HG03039 (cell line): Measurements from ENCODE around the gene SNTA1.
"Not testable (repeated sequence)": the region's sequence is repeated elsewhere in the genome, so short reads cannot be mapped to it uniquely, and the experiment has no call there.

Experiments
- ATAC-seq: cut with Tn5 transposase; IDR thresholded peaks from one replicate; pipeline ENCODE4 v1.9.1; 2021; ENCODE audit warnings: mild to moderate bottlenecking, moderate library complexity; ENCODE audit not compliant: unreplicated experiment

Gene SNTA1

GRCh38 chr20:33433465-33434234, 9.9 kb downstream of the SNTA1 start:
- ATAC-seq = no peak

DNA sequence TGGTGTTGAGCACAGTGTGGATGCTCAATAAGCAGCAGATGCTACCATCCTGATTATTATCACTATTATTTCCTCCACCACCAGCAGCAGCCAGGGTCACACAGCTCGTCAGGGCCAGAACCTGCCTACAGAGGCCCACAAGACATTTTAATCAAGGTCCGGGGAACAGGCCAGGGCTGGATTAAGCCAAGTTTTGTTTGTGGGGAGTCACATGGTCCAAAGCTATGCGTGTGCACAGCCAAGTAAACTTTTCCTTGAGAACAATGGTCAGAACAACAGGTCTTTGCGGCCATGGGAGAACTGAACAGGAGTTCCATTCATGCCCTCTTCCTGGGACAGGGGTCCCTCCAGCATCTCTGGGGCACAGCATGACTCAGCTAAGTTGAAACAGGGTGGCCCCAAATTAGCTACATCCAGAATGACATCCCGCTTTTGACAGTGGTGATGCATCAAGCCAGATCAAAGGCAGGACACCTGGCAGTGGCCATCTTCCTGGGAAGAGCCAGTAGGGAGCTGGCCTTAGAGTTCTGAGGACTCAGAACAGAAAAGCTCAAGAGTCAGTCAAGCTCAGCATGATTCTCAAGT, 11.7 kb downstream of the SNTA1 start:
- no peak for ATAC-seq

GRCh38 chr20:33423875-33424274, 19.7 kb downstream of the SNTA1 start:
- ATAC-seq = not testable (repeated sequence)

GRCh38 chr20:33423141-33423834, 20.3 kb downstream of the SNTA1 start:
- no peak for ATAC-seq

DNA sequence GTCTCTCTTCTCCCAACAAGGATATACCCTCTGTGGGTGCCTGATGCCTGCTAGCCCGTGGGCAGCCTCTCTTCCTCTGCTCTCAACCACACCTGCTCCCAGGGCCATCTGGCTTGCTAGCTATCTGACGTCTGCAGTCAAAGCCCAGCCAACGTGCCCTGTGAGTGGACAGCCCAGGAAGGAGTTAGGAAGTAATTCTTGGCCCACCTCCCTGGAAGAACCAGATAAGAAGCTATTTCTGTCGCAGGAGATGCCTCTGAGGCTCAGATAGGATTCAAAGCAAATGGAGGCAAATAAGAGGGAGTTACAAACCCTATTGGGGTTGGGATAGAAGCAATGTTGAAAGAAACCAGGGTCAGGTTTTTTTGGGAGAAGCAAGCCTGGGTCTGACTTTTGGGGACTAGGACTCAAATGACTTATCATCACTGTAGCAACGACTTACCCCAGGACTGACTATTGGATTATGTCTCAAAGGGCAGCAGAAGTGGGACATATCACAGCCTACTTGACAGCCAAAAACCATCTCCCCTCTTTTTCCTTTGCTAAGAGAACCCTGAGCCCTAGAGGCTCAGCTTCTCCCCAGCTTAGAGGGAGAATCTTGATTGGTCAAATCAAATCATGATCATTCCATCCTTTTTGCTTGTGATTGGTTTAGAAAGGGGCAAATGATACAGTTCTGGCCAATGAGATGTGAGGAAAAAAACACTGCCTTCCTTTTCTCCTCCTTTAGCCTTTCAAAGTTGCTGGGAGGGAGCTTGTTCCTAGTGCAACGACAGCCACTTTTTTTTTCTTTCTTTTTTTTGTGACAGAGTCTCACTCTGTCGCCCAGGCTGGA, 24.2 kb downstream of the SNTA1 start:
- no peak for ATAC-seq

- ATAC-seq = no peak
These were observed 25.5 kb downstream of the SNTA1 start for GRCh38 chr20:33418033-33418432.

- no peak for ATAC-seq
These were observed 27.6 kb downstream of the SNTA1 start for GRCh38 chr20:33415948-33416347.

- no peak for ATAC-seq
These were observed 31.1 kb downstream of the SNTA1 start for GRCh38 chr20:33412484-33412838.

DNA sequence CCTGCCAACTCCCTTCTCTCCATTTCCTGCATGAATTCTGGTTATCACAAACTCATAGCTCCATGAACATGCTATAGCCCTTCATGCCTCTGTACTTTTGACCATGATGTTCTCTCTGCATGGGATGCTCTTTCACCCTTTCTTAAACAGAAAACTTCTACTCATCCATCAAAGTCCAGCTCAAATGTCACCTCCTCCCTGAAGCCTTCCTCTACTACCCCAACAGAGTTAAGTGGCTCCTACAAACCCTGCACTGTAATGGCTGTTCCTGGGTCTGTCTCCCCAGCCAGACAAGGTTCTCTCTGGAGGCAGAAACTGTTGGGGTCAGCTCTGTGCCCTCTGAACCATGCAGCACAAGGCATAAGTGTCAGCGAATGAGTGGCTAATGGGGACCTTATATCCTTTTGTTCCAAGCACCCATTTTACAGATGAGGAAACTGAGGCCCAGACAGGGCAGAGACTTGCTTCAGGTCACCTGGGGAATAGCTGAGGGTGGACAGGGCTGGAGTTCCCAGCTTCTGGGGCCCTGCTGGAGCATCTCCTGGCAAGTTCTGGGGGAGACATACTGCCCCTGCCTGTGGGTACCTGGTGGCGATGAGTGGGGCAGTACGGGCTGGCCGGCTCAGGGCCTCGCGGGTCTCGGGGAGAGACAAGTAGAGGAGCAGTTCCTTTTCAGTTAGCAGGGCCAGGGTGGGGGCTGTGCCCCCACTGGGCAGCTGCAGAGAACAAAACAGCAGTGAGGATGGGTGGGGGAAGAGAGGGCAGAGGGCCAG, 31.7 kb downstream of the SNTA1 start:
- ATAC-seq = no peak

DNA sequence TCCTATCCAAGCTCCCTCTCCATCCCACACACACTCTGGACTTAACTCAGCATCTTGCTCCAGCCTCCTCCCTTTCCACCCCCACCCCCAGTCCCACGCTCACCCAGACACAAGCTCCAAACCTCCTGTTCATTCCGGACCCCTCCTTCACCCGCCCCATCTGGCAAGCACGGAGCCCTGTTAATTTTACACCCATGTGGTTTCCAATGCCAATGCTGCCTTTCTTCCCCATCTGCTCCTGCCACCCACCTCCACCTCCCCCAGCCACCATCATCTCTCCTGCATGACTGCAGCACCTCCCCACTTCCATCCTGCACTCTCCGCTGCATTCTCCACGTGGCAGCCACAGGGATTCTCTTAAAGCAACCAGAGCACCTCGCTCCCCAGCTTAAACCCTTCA, 32.3 kb downstream of the SNTA1 start:
- ATAC-seq = no peak

- no peak for ATAC-seq
These were observed 33.4 kb downstream of the SNTA1 start for GRCh38 chr20:33410081-33410742.

DNA sequence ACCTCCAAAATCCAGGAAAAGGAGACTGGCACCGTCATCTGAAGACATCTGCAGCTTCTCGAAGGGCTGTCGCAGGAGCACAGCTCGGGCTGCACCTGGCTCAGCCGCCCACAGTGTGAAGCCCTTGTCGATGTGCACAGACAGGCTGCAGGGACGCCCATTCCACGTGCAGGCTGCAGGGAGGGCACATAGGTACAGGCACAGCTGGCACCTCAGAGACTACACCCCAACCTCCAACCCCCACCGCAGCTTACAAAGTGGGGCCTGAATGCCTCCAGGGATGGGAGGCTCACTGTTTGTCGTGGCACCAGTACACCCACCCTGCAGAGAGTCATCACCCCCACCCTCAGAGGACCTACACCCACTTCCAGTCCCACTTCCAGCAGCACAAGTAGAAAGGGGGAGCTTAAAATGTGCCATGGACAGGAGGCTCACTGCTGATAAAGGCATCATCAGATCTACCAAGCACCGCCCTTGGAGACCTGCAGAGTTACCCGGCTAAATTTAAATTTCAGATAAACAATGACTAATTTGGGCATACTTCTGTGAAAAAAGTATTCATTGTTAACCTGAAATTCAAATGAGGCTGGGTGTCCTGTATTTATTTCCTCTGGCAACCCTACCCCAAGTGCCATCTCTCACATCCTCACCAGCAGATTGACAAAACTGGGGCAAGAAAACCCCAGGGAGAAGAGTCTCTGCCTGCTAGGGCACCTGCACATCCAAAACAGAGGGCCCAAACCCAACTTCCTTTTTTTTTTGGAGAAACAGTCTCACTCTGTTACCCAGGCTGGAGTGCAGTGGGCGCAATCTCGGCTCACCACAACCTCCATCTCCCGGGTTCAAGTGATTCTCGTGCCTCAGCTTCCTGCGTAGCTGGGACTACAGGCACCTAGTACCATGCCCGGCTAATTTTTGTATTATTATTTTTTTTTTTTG, 34.6 kb downstream of the SNTA1 start:
- ATAC-seq = no peak

GRCh38 chr20:33408313-33408712, 35.2 kb downstream of the SNTA1 start:
- ATAC-seq = no peak

GRCh38 chr20:33407796-33408195, 35.8 kb downstream of the SNTA1 start:
- ATAC-seq = no peak

DNA sequence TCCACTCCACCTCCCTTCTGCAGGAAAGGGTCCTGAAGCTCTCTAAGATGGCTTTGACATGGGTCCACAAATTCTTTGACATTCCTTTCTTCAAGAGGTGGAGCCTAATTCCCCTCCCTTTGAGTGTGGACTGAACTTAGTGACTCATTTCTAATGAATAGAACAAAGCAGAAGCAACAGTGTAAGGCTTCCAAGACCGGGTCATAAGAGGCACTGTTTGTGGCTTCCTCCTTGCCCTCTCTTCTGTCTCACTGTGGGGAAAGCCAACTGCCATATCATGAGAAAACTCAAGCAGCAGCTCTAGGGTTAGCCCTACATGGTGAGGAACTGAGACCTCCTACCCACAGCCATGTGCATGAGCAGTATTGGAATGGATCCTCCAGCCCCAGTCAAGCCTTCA, 36.3 kb downstream of the SNTA1 start:
- no peak for ATAC-seq

DNA sequence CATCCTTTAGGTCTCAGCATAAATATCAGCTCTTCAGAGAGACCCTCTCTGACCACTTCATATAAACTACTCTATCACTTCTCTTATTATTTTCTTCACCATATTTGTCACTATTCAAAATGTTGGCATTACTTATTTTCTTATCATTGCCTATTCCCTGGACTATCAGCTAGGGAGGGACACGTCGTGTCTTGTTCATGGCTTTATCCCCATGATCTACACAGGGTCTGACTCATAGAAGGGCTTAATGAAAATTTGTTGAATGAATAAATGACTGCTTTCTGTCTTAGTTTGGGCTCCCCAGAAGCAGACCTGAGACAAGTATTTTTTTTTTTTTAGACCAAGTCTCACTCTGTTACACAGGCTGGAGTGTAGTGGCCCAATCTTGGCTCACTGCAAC, 39.3 kb downstream of the SNTA1 start:
- ATAC-seq = no peak

DNA sequence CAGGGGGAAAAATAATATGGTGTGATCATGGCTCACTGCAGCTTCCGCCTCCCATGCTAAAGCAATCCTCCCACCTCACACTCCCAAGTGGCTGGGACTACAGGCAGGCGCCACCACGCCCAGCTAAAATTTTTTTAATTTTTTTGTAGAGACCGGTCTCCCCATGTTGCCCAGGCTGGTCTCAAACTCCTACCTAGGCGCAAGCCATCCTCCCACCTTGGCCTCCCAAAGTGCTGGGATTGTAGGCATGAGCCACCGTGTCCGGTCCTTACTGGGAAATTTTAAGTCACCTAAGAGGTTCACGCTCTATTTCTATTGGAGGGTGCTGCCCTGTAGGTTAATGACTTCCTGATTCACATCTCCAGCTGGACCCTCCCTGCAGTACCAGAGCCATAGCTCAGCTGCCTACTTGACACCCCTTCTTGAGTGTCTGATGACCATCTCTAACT, 41.6 kb downstream of the SNTA1 start:
- no peak for ATAC-seq

GRCh38 chr20:33401184-33401920, 42.2 kb downstream of the SNTA1 start, which contains the start of gene CDK5RAP1:
Gene CDK5RAP1, minus strand, starts transcription at chr20:33401519. Its CDS starts 4,455 bp downstream, at chr20:33397064.
- ATAC-seq = peak; percentile 81
